GM15510 (cell line): Measurements from ENCODE around the gene PNMA8A.

Experiments used
- POLR2A ChIP-seq: IDR thresholded peaks from 3 replicates; pipeline ENCODE4 v1.6.1; 2011; ENCODE audit warnings: borderline replicate concordance; ENCODE audit not compliant: insufficient read length; ENCODE audit errors: extremely low read depth

The PNMA8A gene

GRCh38 chr19:46494941-46495785 lies 23.8 kb upstream of the PNMA8A start:
- no peak for TF ChIP-seq POLR2A

- no peak for TF ChIP-seq POLR2A
Measured at GRCh38 chr19:46494146-46494940, 23.0 kb upstream of the PNMA8A start.

GRCh38 chr19:46493236-46494145 lies 22.1 kb upstream of the PNMA8A start:
- no peak for TF ChIP-seq POLR2A

- no peak for TF ChIP-seq POLR2A
Measured at GRCh38 chr19:46492841-46493235, 21.5 kb upstream of the PNMA8A start.

GRCh38 chr19:46491975-46492682 lies 20.8 kb upstream of the PNMA8A start:
- no peak for TF ChIP-seq POLR2A

GRCh38 chr19:46490774-46491173 lies 19.4 kb upstream of the PNMA8A start:
- no peak for TF ChIP-seq POLR2A

- no peak for TF ChIP-seq POLR2A
Measured at GRCh38 chr19:46489445-46490272, 18.3 kb upstream of the PNMA8A start.

- no peak for TF ChIP-seq POLR2A
Measured at GRCh38 chr19:46488551-46488950, 17.2 kb upstream of the PNMA8A start.

- TF ChIP-seq POLR2A = no peak
Measured at GRCh38 chr19:46487802-46488445, 16.6 kb upstream of the PNMA8A start.

- no peak for TF ChIP-seq POLR2A
Measured at GRCh38 chr19:46487178-46487801, 15.9 kb upstream of the PNMA8A start.

- TF ChIP-seq POLR2A = no peak
Measured at GRCh38 chr19:46486358-46486757, 15.0 kb upstream of the PNMA8A start.

GRCh38 chr19:46484656-46485055 lies 13.3 kb upstream of the PNMA8A start:
- TF ChIP-seq POLR2A = no peak
